HEK293 (cell line): ENCODE results near the gene AMBRA1.

ENCODE experiments used
- CTCF ChIA-PET: fragments of 350-600 bp; formaldehyde crosslinking; extraction: SDS; loops from one replicate; lab custom pipeline; 2021; ENCODE audit warnings: antibody characterized with exemption; lab: Yijun Ruan, JAX
- POLR2A ChIA-PET: fragments of 300-600 bp; formaldehyde crosslinking; extraction: SDS; loops from one replicate; lab custom pipeline; 2020; ENCODE audit warnings: antibody characterized with exemption, inconsistent platforms; lab: Yijun Ruan, JAX
- H3K27ac ChIP-seq: fragments of 200-500 bp; sonication (Bioruptor generic); 2 replicates; pipeline ENCODE4 v1.5.1; 2014; ENCODE audit warnings: low read depth, low read length, control low read depth, inconsistent platforms; ENCODE audit errors: extremely low read depth
- H3K36me3 ChIP-seq, 2 experiments: fragments of 200-500 bp in 1 of 2; sonication (Bioruptor generic) in 1 of 2; 1 replicate in 1 of 2; 2 replicates in 1 of 2; pipeline ENCODE4 v1.5.1; 2014 to 2017; ENCODE audit warnings: inconsistent platforms in 2 of 2, low read length in 2 of 2; ENCODE audit not compliant: control insufficient read depth in 2 of 2, insufficient read depth in 1 of 2
- H3K4me1 ChIP-seq: fragments of 200-500 bp; sonication (Bioruptor generic); 2 replicates; pipeline ENCODE4 v1.5.1; 2014; ENCODE audit warnings: mild to moderate bottlenecking, low read length, inconsistent platforms; ENCODE audit not compliant: control insufficient read depth, insufficient read depth
- H3K4me3 ChIP-seq: 2 replicates; pipeline ENCODE4 v1.5.1; 2011; ENCODE audit warnings: low read depth, mild to moderate bottlenecking, control low read depth, low read length, moderate library complexity
- H3K9me3 ChIP-seq: fragments of 200-500 bp; sonication (Bioruptor generic); 2 replicates; pipeline ENCODE4 v1.5.1; 2014; ENCODE audit warnings: low read depth, low read length, inconsistent platforms; ENCODE audit not compliant: control insufficient read depth, insufficient read depth
- GLIS1 ChIP-seq: fragments of 450-650 bp; formaldehyde crosslinking; IDR thresholded peaks from 2 replicates; pipeline ENCODE4 v1.5.1; 2016; ENCODE audit warnings: missing biosample characterization, missing genetic modification characterization
- GLIS2 ChIP-seq: fragments of 450-650 bp; formaldehyde crosslinking; IDR thresholded peaks from 2 replicates; pipeline ENCODE4 v1.5.1; 2016; ENCODE audit warnings: missing biosample characterization, missing genetic modification characterization
- KLF9 ChIP-seq: fragments of 450-650 bp; formaldehyde crosslinking; IDR thresholded peaks from 2 replicates; pipeline ENCODE4 v1.5.1; 2016; ENCODE audit warnings: missing biosample characterization, missing genetic modification characterization, low read depth
- SP7 ChIP-seq: fragments of 450-650 bp; formaldehyde crosslinking; IDR thresholded peaks from 2 replicates; pipeline ENCODE4 v1.5.1; 2016; ENCODE audit warnings: missing biosample characterization, missing genetic modification characterization
- TRIM28 ChIP-seq: IDR thresholded peaks from 2 replicates; pipeline ENCODE4 v1.6.1; 2011; ENCODE audit warnings: low read length, control low read depth, borderline replicate concordance
- ZBTB44 ChIP-seq: fragments of 450-650 bp; IDR thresholded peaks from 2 replicates; pipeline ENCODE4 v1.5.1; 2018; ENCODE audit warnings: missing biosample characterization, mild to moderate bottlenecking, missing genetic modification characterization
- ZFP3 ChIP-seq: fragments of 450-650 bp; formaldehyde crosslinking; IDR thresholded peaks from 2 replicates; pipeline ENCODE4 v1.5.1; 2016; ENCODE audit warnings: low read depth, missing biosample characterization, missing genetic modification characterization
- ZIC2 ChIP-seq: fragments of 450-650 bp; formaldehyde crosslinking; IDR thresholded peaks from 2 replicates; pipeline ENCODE4 v1.5.1; 2016; ENCODE audit warnings: missing biosample characterization, missing genetic modification characterization
- ZNF10 ChIP-seq: fragments of 450-650 bp; formaldehyde crosslinking; IDR thresholded peaks from 2 replicates; pipeline ENCODE4 v1.5.1; 2017; ENCODE audit warnings: missing biosample characterization, missing genetic modification characterization
- ZNF2 ChIP-seq: fragments of 450-650 bp; formaldehyde crosslinking; IDR thresholded peaks from 2 replicates; pipeline ENCODE4 v1.5.1; 2016; ENCODE audit warnings: missing biosample characterization, missing genetic modification characterization
- ZNF239 ChIP-seq: fragments of 450-650 bp; formaldehyde crosslinking; IDR thresholded peaks from 2 replicates; pipeline ENCODE4 v1.5.1; 2016; ENCODE audit warnings: missing biosample characterization, missing genetic modification characterization
- ZNF24 ChIP-seq: fragments of 450-650 bp; formaldehyde crosslinking; IDR thresholded peaks from 2 replicates; pipeline ENCODE4 v1.5.1; 2016; ENCODE audit warnings: missing biosample characterization, missing genetic modification characterization
- ZNF280D ChIP-seq: fragments of 450-650 bp; formaldehyde crosslinking; IDR thresholded peaks from 2 replicates; pipeline ENCODE4 v1.5.1; 2016; ENCODE audit warnings: missing biosample characterization, missing genetic modification characterization
- ZNF335 ChIP-seq: fragments of 450-650 bp; formaldehyde crosslinking; conservative IDR thresholded peaks from 2 replicates; pipeline ENCODE4 v1.5.1; 2016; ENCODE audit warnings: missing biosample characterization, missing genetic modification characterization
- ZNF341 ChIP-seq: fragments of 450-650 bp; formaldehyde crosslinking; IDR thresholded peaks from 2 replicates; pipeline ENCODE4; 2016; ENCODE audit warnings: low read depth, missing biosample characterization, missing genetic modification characterization
- ZNF488 ChIP-seq: fragments of 450-650 bp; formaldehyde crosslinking; IDR thresholded peaks from 2 replicates; pipeline ENCODE4 v1.5.1; 2016; ENCODE audit warnings: missing biosample characterization, missing genetic modification characterization
- ZNF585B ChIP-seq: fragments of 450-650 bp; formaldehyde crosslinking; IDR thresholded peaks from 2 replicates; pipeline ENCODE4 v1.5.1; 2016; ENCODE audit warnings: missing biosample characterization, missing genetic modification characterization
- ZNF600 ChIP-seq: fragments of 450-650 bp; formaldehyde crosslinking; IDR thresholded peaks from 2 replicates; pipeline ENCODE4 v1.5.1; 2016; ENCODE audit warnings: missing biosample characterization, missing genetic modification characterization
- ZNF654 ChIP-seq: fragments of 450-650 bp; formaldehyde crosslinking; IDR thresholded peaks from 2 replicates; pipeline ENCODE4 v1.5.1; 2016; ENCODE audit warnings: low read depth, missing biosample characterization, missing genetic modification characterization
- ZNF660 ChIP-seq: fragments of 450-650 bp; IDR thresholded peaks from 2 replicates; pipeline ENCODE4 v1.5.1; 2018; ENCODE audit warnings: missing biosample characterization, mild to moderate bottlenecking, missing genetic modification characterization
- ZNF843 ChIP-seq: fragments of 450-650 bp; formaldehyde crosslinking; IDR thresholded peaks from 2 replicates; pipeline ENCODE4 v1.5.1; 2016; ENCODE audit warnings: missing biosample characterization, missing genetic modification characterization
- ZSCAN30 ChIP-seq: fragments of 450-650 bp; IDR thresholded peaks from 2 replicates; pipeline ENCODE4 v1.5.1; 2018; ENCODE audit warnings: missing biosample characterization, mild to moderate bottlenecking, missing genetic modification characterization, moderate library complexity

Gene AMBRA1

GRCh38 chr11:46537537-46538295, 56.1 kb downstream of the AMBRA1 start (continued):
- no peak for TF ChIP-seq ZNF280D (tag by site-specific recombination)
- TF ChIP-seq TRIM28: 0 out of 2 replicates have a peak, but pooled peaks have one; percentile 34
- TF ChIP-seq ZSCAN30: 0 out of 2 replicates have a peak, but pooled peaks have one; percentile 15
- 0 out of 2 replicates have a peak, but pooled peaks have one; percentile 23 for TF ChIP-seq ZNF335 (tag by site-specific recombination)
- TF ChIP-seq ZNF654 (tag by site-specific recombination): peak; percentile 96
- 0 out of 2 replicates have a peak, but pooled peaks have one; percentile 16 for TF ChIP-seq ZNF600
- TF ChIP-seq ZFP3 (tag by site-specific recombination): peak; percentile 83
- TF ChIP-seq ZNF10 (tag by site-specific recombination): 0 out of 2 replicates have a peak, but pooled peaks have one; percentile 22
- peak; percentile 93 for TF ChIP-seq ZNF2 (tag by site-specific recombination)
- TF ChIP-seq SP7 (tag by site-specific recombination): peak; percentile 41; the same call in 1 of the 2 replicates
- no peak for TF ChIP-seq ZNF239
- peak; percentile 26; the same call in 1 of the 2 replicates for TF ChIP-seq ZIC2 (tag by site-specific recombination)
- TF ChIP-seq, all 188 proteins: peak for 16

GRCh38 chr11:46537121-46537520, 56.7 kb downstream of the AMBRA1 start:
- no peaks in the 10 kb centered on the region for H3K9me3 ChIP-seq
- TF ChIP-seq ZNF660 (tag by site-specific recombination) (no peak), ZBTB44 (no peak), ZNF843 (tag by site-specific recombination) (no peak), KLF9 (no peak), GLIS2 (tag by site-specific recombination) (no peak), ZNF654 (tag by site-specific recombination) (no peak), ZNF24 (tag by site-specific recombination) (no peak), ZNF488 (tag by site-specific recombination) (no peak), ZNF585B (tag by site-specific recombination) (no peak), ZNF341 (tag by site-specific recombination) (no peak), GLIS1 (tag by site-specific recombination) (no peak)
- TF ChIP-seq, all 188 proteins: peak for 0
- POLR2A ChIA-PET: no interaction called here
- H3K27ac ChIP-seq: no peak overlapping the region
- H3K36me3 ChIP-seq: peaks cover 0 to 22% of the 10 kb centered on the region in 2 experiments; a peak in 2 of 3 replicates
- CTCF ChIA-PET: interaction anchor here (0.8 to 7.2 kb wide), 7 partner anchors 10 to 167 kb away, joined by 3 to 56 read pairs (median 4); no protein-coding TSS in a partner anchor
- H3K4me3 ChIP-seq: no peak overlapping the region
- H3K4me1 ChIP-seq: no peaks in the 10 kb centered on the region
